C4-2B (cell line): ENCODE results near the gene RIC3.

Source experiments
- ZFX ChIP-seq: fragments of 450-650 bp; IDR thresholded peaks from 2 replicates; pipeline ENCODE4 v1.6.1; 2017
- TF ChIP-seq, protein P1 (sequence below): fragments of 450-650 bp; conservative IDR thresholded peaks from 2 replicates; pipeline ENCODE4 v1.5.1; 2017; ENCODE audit warnings: mild to moderate bottlenecking

DNA sequence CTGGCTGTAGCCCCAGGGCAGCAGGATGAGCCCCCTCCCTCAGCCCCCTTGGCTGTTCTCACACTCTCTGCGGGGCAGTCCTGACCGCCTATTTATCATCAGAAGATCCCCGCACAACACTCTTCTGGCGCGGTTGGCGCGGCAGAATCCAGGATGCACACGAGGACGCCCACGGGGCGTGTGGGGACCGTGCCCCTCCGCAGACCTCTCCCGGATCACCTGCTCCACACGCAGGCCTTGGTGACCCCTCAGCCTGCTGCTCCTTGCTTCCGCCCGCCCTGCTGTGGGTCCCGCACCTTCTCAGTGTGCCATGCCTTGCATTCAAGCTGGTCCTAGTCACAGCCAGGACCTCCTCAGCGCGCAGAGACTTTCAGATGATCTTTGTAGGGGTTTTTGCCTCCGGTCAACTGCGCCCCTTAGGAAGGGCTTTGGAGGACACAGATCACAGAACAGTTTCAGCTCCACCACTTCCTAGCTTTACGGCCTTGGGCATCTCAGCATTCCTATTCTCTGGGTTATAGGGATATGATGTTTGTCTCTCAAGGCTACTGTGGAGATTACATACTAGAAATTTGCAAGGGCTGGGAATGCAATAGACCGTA is 88.7 kb downstream of the RIC3 start:
- TF ChIP-seq, protein P1, sequence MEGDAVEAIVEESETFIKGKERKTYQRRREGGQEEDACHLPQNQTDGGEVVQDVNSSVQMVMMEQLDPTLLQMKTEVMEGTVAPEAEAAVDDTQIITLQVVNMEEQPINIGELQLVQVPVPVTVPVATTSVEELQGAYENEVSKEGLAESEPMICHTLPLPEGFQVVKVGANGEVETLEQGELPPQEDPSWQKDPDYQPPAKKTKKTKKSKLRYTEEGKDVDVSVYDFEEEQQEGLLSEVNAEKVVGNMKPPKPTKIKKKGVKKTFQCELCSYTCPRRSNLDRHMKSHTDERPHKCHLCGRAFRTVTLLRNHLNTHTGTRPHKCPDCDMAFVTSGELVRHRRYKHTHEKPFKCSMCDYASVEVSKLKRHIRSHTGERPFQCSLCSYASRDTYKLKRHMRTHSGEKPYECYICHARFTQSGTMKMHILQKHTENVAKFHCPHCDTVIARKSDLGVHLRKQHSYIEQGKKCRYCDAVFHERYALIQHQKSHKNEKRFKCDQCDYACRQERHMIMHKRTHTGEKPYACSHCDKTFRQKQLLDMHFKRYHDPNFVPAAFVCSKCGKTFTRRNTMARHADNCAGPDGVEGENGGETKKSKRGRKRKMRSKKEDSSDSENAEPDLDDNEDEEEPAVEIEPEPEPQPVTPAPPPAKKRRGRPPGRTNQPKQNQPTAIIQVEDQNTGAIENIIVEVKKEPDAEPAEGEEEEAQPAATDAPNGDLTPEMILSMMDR = no peak
- no peak for TF ChIP-seq ZFX
